ENCODE measurements around the gene DHDDS. TPM values are rescaled to one million over a fixed set of nuclear protein-coding genes. Genes with fewer than 3 reads are reported as not detected.
"Not testable (repeated sequence)": the region's sequence is repeated elsewhere in the genome, so short reads cannot be mapped to it uniquely, and the experiment has no call there.

The DHDDS gene
- 35.2 TPM for polyA plus RNA-seq
- long read RNA-seq, donor 1, partial matches to known transcripts = 0 of 2 reads
- long read RNA-seq, donor 1, other reads (novel, unspliced or antisense) = 0 of 2 reads
- long read RNA-seq, donor 2, partial matches to known transcripts = 46 of 49 reads
- long read RNA-seq, donor 2, other reads (novel, unspliced or antisense) = 0 of 49 reads
- long read RNA-seq, donor 3 = 0 reads
- long read RNA-seq, donor 4, partial matches to known transcripts = 0 of 2 reads
- long read RNA-seq, donor 4, other reads (novel, unspliced or antisense) = 0 of 2 reads
- long read RNA-seq, donor 5 = 0 reads
- long read RNA-seq, donor 6, partial matches to known transcripts = 0 of 3 reads
- long read RNA-seq, donor 6, other reads (novel, unspliced or antisense) = 0 of 3 reads
- long read RNA-seq, donor 7, partial matches to known transcripts = 10 of 13 reads
- long read RNA-seq, donor 7, other reads (novel, unspliced or antisense) = 0 of 13 reads
- long read RNA-seq, donor 8, partial matches to known transcripts = 21 of 23 reads
- long read RNA-seq, donor 8, other reads (novel, unspliced or antisense) = 0 of 23 reads
- long read RNA-seq, donor 9, partial matches to known transcripts = 0 of 3 reads
- long read RNA-seq, donor 9, other reads (novel, unspliced or antisense) = 0 of 3 reads
- long read RNA-seq, donor 10, partial matches to known transcripts = 0 of 4 reads
- long read RNA-seq, donor 10, other reads (novel, unspliced or antisense) = 0 of 4 reads
- long read RNA-seq, donor 11, partial matches to known transcripts = 0 of 7 reads
- long read RNA-seq, donor 11, other reads (novel, unspliced or antisense) = 0 of 7 reads

- WGBS (ENCODE audit: insufficient coverage, low lambda C conversion rate) = 2% methylated on average over 10 of the region's 45 CpGs
- peak within 1 kb of the TSS; percentile 85 for H3K27ac ChIP-seq (ENCODE audit: low read length)
- peaks cover 3% of the 10 kb centered on the region for H3K27me3 ChIP-seq (ENCODE audit: control insufficient read depth, insufficient read depth, low read length)
- peak within 1 kb of the TSS; percentile 71 for H3K4me3 ChIP-seq (ENCODE audit: low read length)
- H3K9me3 ChIP-seq (ENCODE audit: control insufficient read depth, low read depth, low read length) = no peaks in the 10 kb centered on the region
- peak; percentile 99 for DNase-seq
- H3K4me1 ChIP-seq (ENCODE audit: control insufficient read depth, insufficient read depth, low read length) = peaks cover 7% of the 10 kb centered on the region
- H3K36me3 ChIP-seq (ENCODE audit: control insufficient read depth, insufficient read depth, low read length) = peaks cover 13% of the 10 kb centered on the region
Observed at GRCh38 chr1:26431979-26432695, at the start of gene DHDDS. TSS of gene DHDDS (plus strand) at chr1:26432321. CDS start at chr1:26432946, 625 bp downstream.

- H3K4me3 ChIP-seq (ENCODE audit: low read length) = no peak overlapping the region
- no peak for DNase-seq
- H3K9me3 ChIP-seq (ENCODE audit: control insufficient read depth, low read depth, low read length) = no peaks in the 10 kb centered on the region
- H3K4me1 ChIP-seq (ENCODE audit: control insufficient read depth, insufficient read depth, low read length) = no peaks in the 10 kb centered on the region
- 100% methylated on average over 1 of the region's 3 CpGs for WGBS (ENCODE audit: insufficient coverage, low lambda C conversion rate)
- no peak overlapping the region for H3K27ac ChIP-seq (ENCODE audit: low read length)
- H3K36me3 ChIP-seq (ENCODE audit: control insufficient read depth, insufficient read depth, low read length) = no peaks in the 10 kb centered on the region
- peaks cover 4% of the 10 kb centered on the region for H3K27me3 ChIP-seq (ENCODE audit: control insufficient read depth, insufficient read depth, low read length)
Observed at GRCh38 chr1:26384076-26384475, 48.0 kb upstream of the DHDDS start.

- not testable (repeated sequence) for H3K4me1 ChIP-seq (ENCODE audit: control insufficient read depth, insufficient read depth, low read length); H3K36me3 ChIP-seq (ENCODE audit: control insufficient read depth, insufficient read depth, low read length); H3K27me3 ChIP-seq (ENCODE audit: control insufficient read depth, insufficient read depth, low read length); DNase-seq; H3K4me3 ChIP-seq (ENCODE audit: low read length); H3K9me3 ChIP-seq (ENCODE audit: control insufficient read depth, low read depth, low read length); H3K27ac ChIP-seq (ENCODE audit: low read length)
- no CpG with 5 or more reads among the region's 3 CpGs for WGBS (ENCODE audit: insufficient coverage, low lambda C conversion rate)
Observed at GRCh38 chr1:26385063-26385462, 47.1 kb upstream of the DHDDS start.

- no peak for DNase-seq
- Histone ChIP-seq H3K4me1 (ENCODE audit: control insufficient read depth, insufficient read depth, low read length) (no peaks in the 10 kb centered on the region), H3K36me3 (ENCODE audit: control insufficient read depth, insufficient read depth, low read length) (no peaks in the 10 kb centered on the region), H3K27ac (ENCODE audit: low read length) (no peak overlapping the region), H3K4me3 (ENCODE audit: low read length) (no peak overlapping the region), H3K9me3 (ENCODE audit: control insufficient read depth, low read depth, low read length) (no peaks in the 10 kb centered on the region), H3K27me3 (ENCODE audit: control insufficient read depth, insufficient read depth, low read length) (peaks cover 4% of the 10 kb centered on the region)
- no CpG with 5 or more reads among the region's 7 CpGs for WGBS (ENCODE audit: insufficient coverage, low lambda C conversion rate)
Observed at GRCh38 chr1:26387447-26387846, 44.7 kb upstream of the DHDDS start.

- Histone ChIP-seq H3K4me3 (ENCODE audit: low read length) (no peak overlapping the region), H3K36me3 (ENCODE audit: control insufficient read depth, insufficient read depth, low read length) (no peaks in the 10 kb centered on the region), H3K9me3 (ENCODE audit: control insufficient read depth, low read depth, low read length) (no peaks in the 10 kb centered on the region), H3K27ac (ENCODE audit: low read length) (no peak overlapping the region), H3K27me3 (ENCODE audit: control insufficient read depth, insufficient read depth, low read length) (peaks cover 6% of the 10 kb centered on the region), H3K4me1 (ENCODE audit: control insufficient read depth, insufficient read depth, low read length) (no peaks in the 10 kb centered on the region)
- DNase-seq = no peak
- no CpG with 5 or more reads among the region's 7 CpGs for WGBS (ENCODE audit: insufficient coverage, low lambda C conversion rate)
Observed at GRCh38 chr1:26388791-26389445, 43.2 kb upstream of the DHDDS start.

GRCh38 chr1:26389604-26390247, 42.4 kb upstream of the DHDDS start:
- Histone ChIP-seq H3K4me1 (ENCODE audit: control insufficient read depth, insufficient read depth, low read length) (no peaks in the 10 kb centered on the region), H3K4me3 (ENCODE audit: low read length) (no peak overlapping the region), H3K27ac (ENCODE audit: low read length) (no peak overlapping the region), H3K27me3 (ENCODE audit: control insufficient read depth, insufficient read depth, low read length) (peaks cover 6% of the 10 kb centered on the region), H3K9me3 (ENCODE audit: control insufficient read depth, low read depth, low read length) (no peaks in the 10 kb centered on the region), H3K36me3 (ENCODE audit: control insufficient read depth, insufficient read depth, low read length) (no peaks in the 10 kb centered on the region)
- no CpG with 5 or more reads among the region's 4 CpGs for WGBS (ENCODE audit: insufficient coverage, low lambda C conversion rate)
- DNase-seq = no peak

- DNase-seq = no peak
- Histone ChIP-seq H3K4me3 (ENCODE audit: low read length) (no peak overlapping the region), H3K36me3 (ENCODE audit: control insufficient read depth, insufficient read depth, low read length) (no peaks in the 10 kb centered on the region), H3K27ac (ENCODE audit: low read length) (no peak overlapping the region), H3K4me1 (ENCODE audit: control insufficient read depth, insufficient read depth, low read length) (no peaks in the 10 kb centered on the region), H3K27me3 (ENCODE audit: control insufficient read depth, insufficient read depth, low read length) (peaks cover 6% of the 10 kb centered on the region), H3K9me3 (ENCODE audit: control insufficient read depth, low read depth, low read length) (no peaks in the 10 kb centered on the region)
- WGBS (ENCODE audit: insufficient coverage, low lambda C conversion rate) = no CpG with 5 or more reads among the region's 3 CpGs
Observed at GRCh38 chr1:26391450-26391849, 40.7 kb upstream of the DHDDS start.

GRCh38 chr1:26395754-26396153, 36.4 kb upstream of the DHDDS start:
- Histone ChIP-seq H3K27me3 (ENCODE audit: control insufficient read depth, insufficient read depth, low read length) (peaks cover 2% of the 10 kb centered on the region), H3K27ac (ENCODE audit: low read length) (no peak overlapping the region), H3K9me3 (ENCODE audit: control insufficient read depth, low read depth, low read length) (no peaks in the 10 kb centered on the region), H3K36me3 (ENCODE audit: control insufficient read depth, insufficient read depth, low read length) (no peaks in the 10 kb centered on the region), H3K4me1 (ENCODE audit: control insufficient read depth, insufficient read depth, low read length) (no peaks in the 10 kb centered on the region), H3K4me3 (ENCODE audit: low read length) (no peak overlapping the region)
- DNase-seq = no peak
- no CpG with 5 or more reads among the region's 8 CpGs for WGBS (ENCODE audit: insufficient coverage, low lambda C conversion rate)

GRCh38 chr1:26399034-26399433, 33.1 kb upstream of the DHDDS start:
- no peaks in the 10 kb centered on the region for H3K27me3 ChIP-seq (ENCODE audit: control insufficient read depth, insufficient read depth, low read length)
- H3K4me1 ChIP-seq (ENCODE audit: control insufficient read depth, insufficient read depth, low read length) = no peaks in the 10 kb centered on the region
- no peak overlapping the region for H3K4me3 ChIP-seq (ENCODE audit: low read length)
- no peak for DNase-seq
- no peaks in the 10 kb centered on the region for H3K36me3 ChIP-seq (ENCODE audit: control insufficient read depth, insufficient read depth, low read length)
- no peak overlapping the region for H3K27ac ChIP-seq (ENCODE audit: low read length)
- WGBS (ENCODE audit: insufficient coverage, low lambda C conversion rate) = no CpG with 5 or more reads among the region's 3 CpGs
- H3K9me3 ChIP-seq (ENCODE audit: control insufficient read depth, low read depth, low read length) = no peaks in the 10 kb centered on the region
